ENCODE measurements around the gene FUCA1.

DNA sequence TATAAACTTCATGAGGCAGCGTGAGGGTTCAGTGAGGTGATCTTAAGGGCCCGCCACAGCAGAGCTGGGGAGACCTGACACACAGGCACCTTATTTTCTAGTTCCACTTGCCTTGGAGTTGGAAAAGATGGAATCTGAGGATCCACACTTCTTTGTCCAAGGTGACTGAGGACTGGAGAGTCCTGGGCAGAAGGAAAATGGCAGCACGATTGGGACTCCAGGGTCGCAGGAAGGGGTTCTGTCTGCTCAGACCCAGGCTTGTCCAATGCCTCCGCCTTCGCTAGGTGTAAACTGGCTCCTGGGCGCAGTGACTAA lies 68.9 kb downstream of the FUCA1 start:
- TF ChIP-seq POLR2A (IDR thresholded peaks at IDR 0.05; ENCODE audit: low read depth, low read length), result no peak
- TF ChIP-seq BCL11A (IDR thresholded peaks at IDR 0.05; ENCODE audit: low read depth, low read length), result no peak
- TF ChIP-seq, protein P1, sequence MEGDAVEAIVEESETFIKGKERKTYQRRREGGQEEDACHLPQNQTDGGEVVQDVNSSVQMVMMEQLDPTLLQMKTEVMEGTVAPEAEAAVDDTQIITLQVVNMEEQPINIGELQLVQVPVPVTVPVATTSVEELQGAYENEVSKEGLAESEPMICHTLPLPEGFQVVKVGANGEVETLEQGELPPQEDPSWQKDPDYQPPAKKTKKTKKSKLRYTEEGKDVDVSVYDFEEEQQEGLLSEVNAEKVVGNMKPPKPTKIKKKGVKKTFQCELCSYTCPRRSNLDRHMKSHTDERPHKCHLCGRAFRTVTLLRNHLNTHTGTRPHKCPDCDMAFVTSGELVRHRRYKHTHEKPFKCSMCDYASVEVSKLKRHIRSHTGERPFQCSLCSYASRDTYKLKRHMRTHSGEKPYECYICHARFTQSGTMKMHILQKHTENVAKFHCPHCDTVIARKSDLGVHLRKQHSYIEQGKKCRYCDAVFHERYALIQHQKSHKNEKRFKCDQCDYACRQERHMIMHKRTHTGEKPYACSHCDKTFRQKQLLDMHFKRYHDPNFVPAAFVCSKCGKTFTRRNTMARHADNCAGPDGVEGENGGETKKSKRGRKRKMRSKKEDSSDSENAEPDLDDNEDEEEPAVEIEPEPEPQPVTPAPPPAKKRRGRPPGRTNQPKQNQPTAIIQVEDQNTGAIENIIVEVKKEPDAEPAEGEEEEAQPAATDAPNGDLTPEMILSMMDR (IDR thresholded peaks at IDR 0.05 in 2 of 3, conservative IDR thresholded peaks at IDR 0.05 in 1 of 3; ENCODE audit: control insufficient read depth in 2 of 3, extremely low read depth in 1 of 3, insufficient read depth in 1 of 3, low read depth in 3 of 3, low read length in 3 of 3), result no peak
- no peak for TF ChIP-seq ZNF274 (IDR thresholded peaks at IDR 0.05; ENCODE audit: insufficient read depth, insufficient read length)
- no peak for TF ChIP-seq RELA (IDR thresholded peaks at IDR 0.05; ENCODE audit: borderline replicate concordance, partially characterized antibody)
- TF ChIP-seq GATAD2B (conservative IDR thresholded peaks at IDR 0.05; ENCODE audit: low read depth), result no peak
- no peak for TF ChIP-seq SRF (IDR thresholded peaks at IDR 0.05; ENCODE audit: low read depth in 2 of 2, low read length in 2 of 2)
- TF ChIP-seq, protein P2, sequence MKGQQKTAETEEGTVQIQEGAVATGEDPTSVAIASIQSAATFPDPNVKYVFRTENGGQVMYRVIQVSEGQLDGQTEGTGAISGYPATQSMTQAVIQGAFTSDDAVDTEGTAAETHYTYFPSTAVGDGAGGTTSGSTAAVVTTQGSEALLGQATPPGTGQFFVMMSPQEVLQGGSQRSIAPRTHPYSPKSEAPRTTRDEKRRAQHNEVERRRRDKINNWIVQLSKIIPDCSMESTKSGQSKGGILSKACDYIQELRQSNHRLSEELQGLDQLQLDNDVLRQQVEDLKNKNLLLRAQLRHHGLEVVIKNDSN (IDR thresholded peaks at IDR 0.05; ENCODE audit: borderline replicate concordance, extremely low read length, insufficient read depth, low read depth, low read length), result no peak
- no peak for TF ChIP-seq BRCA1 (IDR thresholded peaks at IDR 0.05; ENCODE audit: low read depth, low read length)
- no peak for TF ChIP-seq ZNF217 (IDR thresholded peaks at IDR 0.05)
- no peak for TF ChIP-seq CBX5 (IDR thresholded peaks at IDR 0.05; ENCODE audit: low read depth)
- no peak for TF ChIP-seq EGR1 (IDR thresholded peaks at IDR 0.05; ENCODE audit: borderline replicate concordance in 1 of 2, low read depth in 2 of 2, low read length in 2 of 2)
